Endothelial cell of umbilical vein (primary cell): ENCODE data around the gene ADGRB2. TPM values are rescaled to one million over a fixed set of nuclear protein-coding genes. Genes with fewer than 3 reads are reported as not detected.

Experiments
- BruUV-seq: library from RNA; stranded (reverse); fragments of 400-500 nt; replicated peaks from 2 replicates; lab custom pipeline; 2021; lab: Mats Ljungman, UMichigan
- CTCF ChIA-PET: fragments of 300-600, 350-600 bp; sonication (Branson Sonifier 250); formaldehyde crosslinking; loops from one replicate; lab custom pipeline; 2021; ENCODE audit warnings: antibody characterized with exemption, inconsistent platforms; lab: Charles Lee
- POLR2A ChIA-PET: fragments of 300-600, 350-600 bp; sonication (Branson Sonifier 250); formaldehyde crosslinking; loops from one replicate; lab custom pipeline; 2021; ENCODE audit warnings: antibody characterized with exemption, inconsistent platforms; lab: Charles Lee
- DNase-seq: peaks from one replicate; pipeline ENCODE4 v3.0.0-alpha.2; 2011; ENCODE audit warnings: low read depth, low spot score
- FAIRE-seq: peaks from 2 replicates; lab custom pipeline; 2011; peaks lifted over from hg19 to GRCh38; lab: Jason Lieb, UNC
- H2AFZ ChIP-seq: 2 replicates; pipeline ENCODE4 v1.6.0; 2012; ENCODE audit warnings: low read depth, low read length, control low read depth, inconsistent platforms
- H3K27ac ChIP-seq: 2 replicates; pipeline ENCODE4 v1.5.1; 2011; ENCODE audit warnings: low read depth, mild to moderate bottlenecking, control low read depth, low read length, moderate library complexity; ENCODE audit not compliant: insufficient read depth
- H3K27me3 ChIP-seq, 2 experiments: 2 replicates each; pipeline versions ENCODE4 v1.6.0 to v1.6.1; 2011; ENCODE audit warnings: low read length in 2 of 2, mixed read lengths in 1 of 2; ENCODE audit not compliant: control insufficient read depth in 2 of 2, insufficient read depth in 2 of 2
- H3K36me3 ChIP-seq, 2 experiments: 2 replicates in 1 of 2; 3 replicates in 1 of 2; pipeline ENCODE4 v1.5.1; 2011; ENCODE audit warnings: low read length in 2 of 2, mild to moderate bottlenecking in 1 of 2, moderate library complexity in 1 of 2; ENCODE audit not compliant: control insufficient read depth in 2 of 2, insufficient read depth in 2 of 2; ENCODE audit errors: extremely low read depth in 1 of 2
- H3K4me1 ChIP-seq: 3 replicates; pipeline ENCODE4 v1.5.1; 2011; ENCODE audit warnings: mild to moderate bottlenecking, low read length; ENCODE audit not compliant: control insufficient read depth, insufficient read depth; ENCODE audit errors: extremely low read depth
- H3K4me2 ChIP-seq: 2 replicates; pipeline ENCODE4 v1.6.1; 2011; ENCODE audit warnings: low read length, control low read depth, mixed read lengths; ENCODE audit not compliant: insufficient read depth
- H3K4me3 ChIP-seq, 3 experiments: fragments of 200-600 bp in 1 of 3; sonication (generic), shearing (Covaris generic) in 1 of 3; replicated peaks in 1 of 3; 2 replicates each; pipeline ENCODE4 v1.5.1; 2011 to 2016; ENCODE audit warnings: control low read depth in 3 of 3, low read length in 3 of 3, mild to moderate bottlenecking in 2 of 3, inconsistent platforms in 1 of 3, low read depth in 1 of 3, moderate library complexity in 1 of 3; ENCODE audit not compliant: insufficient read depth in 1 of 3
- H3K79me2 ChIP-seq: 2 replicates; pipeline ENCODE4 v1.6.0; 2012; ENCODE audit warnings: low read length, inconsistent platforms; ENCODE audit not compliant: control insufficient read depth, insufficient read depth
- H3K9ac ChIP-seq: replicated peaks from 2 replicates; pipeline ENCODE3; 2011; ENCODE audit warnings: low read length, control low read depth; ENCODE audit not compliant: insufficient read depth; ENCODE audit errors: extremely low read depth
- H3K9me1 ChIP-seq: replicated peaks from 3 replicates; pipeline ENCODE4 v1.6.0; 2011; ENCODE audit warnings: mild to moderate bottlenecking, low read length; ENCODE audit not compliant: control insufficient read depth, insufficient read depth; ENCODE audit errors: extremely low read depth
- H3K9me3 ChIP-seq: replicated peaks from 2 replicates; pipeline ENCODE4 v1.5.1; 2012; ENCODE audit warnings: low read length, inconsistent platforms; ENCODE audit not compliant: control insufficient read depth, insufficient read depth
- H4K20me1 ChIP-seq: replicated peaks from 2 replicates; pipeline ENCODE3; 2011; ENCODE audit warnings: mild to moderate bottlenecking, low read length; ENCODE audit not compliant: control insufficient read depth, insufficient read depth; ENCODE audit errors: extremely low read depth
- EZH2 ChIP-seq: IDR thresholded peaks from 2 replicates; pipeline ENCODE4 v1.6.1; 2012; ENCODE audit warnings: borderline replicate concordance, low read depth, mild to moderate bottlenecking, moderate library complexity, low read length, inconsistent platforms; ENCODE audit not compliant: severe bottlenecking
- FOS ChIP-seq: IDR thresholded peaks from 2 replicates; pipeline ENCODE4 v1.6.1; 2011; ENCODE audit warnings: mild to moderate bottlenecking, low read length, moderate library complexity, borderline replicate concordance; ENCODE audit not compliant: insufficient read depth
- GATA2 ChIP-seq: IDR thresholded peaks from 2 replicates; pipeline ENCODE4 v1.7.0; 2011; ENCODE audit warnings: low read depth, mild to moderate bottlenecking, moderate library complexity, mixed read lengths, low read length; ENCODE audit not compliant: insufficient read length, insufficient read depth
- JUN ChIP-seq: IDR thresholded peaks from 2 replicates; pipeline ENCODE4 v1.6.1; 2011; ENCODE audit warnings: borderline replicate concordance, low read depth; ENCODE audit not compliant: insufficient read length, insufficient read depth
- MYC ChIP-seq: IDR thresholded peaks from one replicate; pipeline ENCODE4 v1.6.1; 2011; ENCODE audit warnings: mild to moderate bottlenecking, low read depth, low read length
- POLR2A ChIP-seq: IDR thresholded peaks from 2 replicates; pipeline ENCODE4 v1.6.1; 2012; ENCODE audit warnings: low read depth, mild to moderate bottlenecking, control low read depth, low read length
- POLR2AphosphoS5 ChIP-seq: IDR thresholded peaks from 2 replicates; pipeline ENCODE4 v1.6.1; 2012; ENCODE audit warnings: low read depth, mild to moderate bottlenecking, control low read depth, low read length, moderate library complexity; ENCODE audit not compliant: insufficient read depth
- dilution Hi-C: fragments of 300-500 bp; cut with MboI; formaldehyde crosslinking; loops from one replicate; pipeline ENCODE4 v1.15.0; 2019; ENCODE audit warnings: low sequenced_read_pairs; ENCODE audit not compliant: extremely low pct_ligation_motif_present
- intact Hi-C: fragments of 100-400 bp; cut with micrococcal nuclease; formaldehyde crosslinking; loops from one replicate; pipeline ENCODE4 v1.10.0; 2022
- polyA plus RNA-seq, 4 experiments: library from polyadenylated mRNA; depleted of rRNA in 3 of 4; stranded (reverse) in 3 of 4; unstranded in 1 of 4; fragments of >200 nt; gene quantifications; 2 replicates each; pipeline versions ENCODE4 v1.2.1 to v1.2.3, GENCODE V29; 2011 to 2012; ENCODE audit warnings: missing spikeins in 1 of 4
- total RNA-seq: library from RNA; stranded (reverse); gene quantifications from 2 replicates; pipeline ENCODE4 v1.2.3, GENCODE V29; 2021
- TF ChIP-seq, protein P1 (sequence below): IDR thresholded peaks from 2 replicates; pipeline ENCODE4 v1.6.1; 2011; ENCODE audit not compliant: insufficient read depth, insufficient read length
- TF ChIP-seq, protein P2 (sequence below), 2 donors: IDR thresholded peaks; 1 replicate in 1 of 2; 2 replicates in 1 of 2; pipeline ENCODE4 v1.5.1; 2011; ENCODE audit warnings: low read length in 2 of 2, mild to moderate bottlenecking in 2 of 2, moderate library complexity in 2 of 2, control low read depth in 1 of 2, inconsistent platforms in 1 of 2, low read depth in 1 of 2; ENCODE audit not compliant: insufficient read depth in 1 of 2; ENCODE audit errors: extremely low read depth in 1 of 2

Gene ADGRB2
- total and polyA plus RNA-seq, 2 donors (not counting 3 experiments of a cell fraction or from before 2014, with no cell fraction given) = 1.3 to 1.5 TPM

- Histone ChIP-seq H3K27me3 (peaks cover 0 to 4% of the 10 kb centered on the region in 2 experiments), H2AFZ (no peak overlapping the region), H3K9me1 (no peaks in the 10 kb centered on the region), H3K9me3 (no peaks in the 10 kb centered on the region), H3K9ac (no peak overlapping the region), H3K36me3 (no peaks in the 10 kb centered on the region), H3K4me3 (no peak overlapping the region), H4K20me1 (no peaks in the 10 kb centered on the region), H3K4me1 (no peaks in the 10 kb centered on the region), H3K79me2 (no peaks in the 10 kb centered on the region), H3K27ac (no peak overlapping the region), H3K4me2 (no peak overlapping the region)
- FAIRE-seq = no peak
- intact Hi-C loops = no loop called here
- DNase-seq = no peak
- ChIA-PET CTCF (interaction anchor here (1.1 to 1.2 kb wide), 3 partner anchors 9 to 39 kb away, joined by 3 to 6 read pairs (median 5); no protein-coding TSS in a partner anchor), POLR2A (no interaction called here)
- dilution Hi-C loops = no loop called here
- TF ChIP-seq POLR2AphosphoS5 (no peak), JUN (no peak), POLR2A (no peak), FOS (no peak), GATA2 (no peak), MYC (no peak), EZH2 (no peak)
- TF ChIP-seq, protein P1, sequence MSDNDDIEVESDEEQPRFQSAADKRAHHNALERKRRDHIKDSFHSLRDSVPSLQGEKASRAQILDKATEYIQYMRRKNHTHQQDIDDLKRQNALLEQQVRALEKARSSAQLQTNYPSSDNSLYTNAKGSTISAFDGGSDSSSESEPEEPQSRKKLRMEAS = no peak
- TF ChIP-seq, protein P2, sequence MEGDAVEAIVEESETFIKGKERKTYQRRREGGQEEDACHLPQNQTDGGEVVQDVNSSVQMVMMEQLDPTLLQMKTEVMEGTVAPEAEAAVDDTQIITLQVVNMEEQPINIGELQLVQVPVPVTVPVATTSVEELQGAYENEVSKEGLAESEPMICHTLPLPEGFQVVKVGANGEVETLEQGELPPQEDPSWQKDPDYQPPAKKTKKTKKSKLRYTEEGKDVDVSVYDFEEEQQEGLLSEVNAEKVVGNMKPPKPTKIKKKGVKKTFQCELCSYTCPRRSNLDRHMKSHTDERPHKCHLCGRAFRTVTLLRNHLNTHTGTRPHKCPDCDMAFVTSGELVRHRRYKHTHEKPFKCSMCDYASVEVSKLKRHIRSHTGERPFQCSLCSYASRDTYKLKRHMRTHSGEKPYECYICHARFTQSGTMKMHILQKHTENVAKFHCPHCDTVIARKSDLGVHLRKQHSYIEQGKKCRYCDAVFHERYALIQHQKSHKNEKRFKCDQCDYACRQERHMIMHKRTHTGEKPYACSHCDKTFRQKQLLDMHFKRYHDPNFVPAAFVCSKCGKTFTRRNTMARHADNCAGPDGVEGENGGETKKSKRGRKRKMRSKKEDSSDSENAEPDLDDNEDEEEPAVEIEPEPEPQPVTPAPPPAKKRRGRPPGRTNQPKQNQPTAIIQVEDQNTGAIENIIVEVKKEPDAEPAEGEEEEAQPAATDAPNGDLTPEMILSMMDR (IDR thresholded peaks at IDR 0.05; ENCODE audit: extremely low read depth in 1 of 2, insufficient read depth in 1 of 2, low read depth in 1 of 2, low read length in 2 of 2) = no peak
- no TSS peak for BruUV-seq
These were observed 10.3 kb downstream of the ADGRB2 start for GRCh38 chr1:31753707-31754349.
